Adipocyte (in vitro differentiated cells): ENCODE measurements around the gene FLRT1.

ENCODE experiments used
- DNase-seq: peaks from one replicate; pipeline ENCODE4 v3.0.0-alpha.2; 2015; ENCODE audit warnings: low read depth
- H3K27me3 ChIP-seq: replicated peaks from 2 replicates; pipeline ENCODE4 v1.7.0; 2013; ENCODE audit warnings: mild to moderate bottlenecking, low read length, moderate library complexity; ENCODE audit not compliant: control insufficient read depth, insufficient read depth
- H3K36me3 ChIP-seq: 2 replicates; pipeline ENCODE4 v1.7.0; 2013; ENCODE audit warnings: low read length, mild to moderate bottlenecking, moderate library complexity; ENCODE audit not compliant: control insufficient read depth, insufficient read depth, severe bottlenecking
- H3K4me1 ChIP-seq: 2 replicates; pipeline ENCODE4 v1.7.0; 2013; ENCODE audit warnings: mild to moderate bottlenecking, low read length, moderate library complexity; ENCODE audit not compliant: control insufficient read depth, insufficient read depth
- H3K4me3 ChIP-seq: 2 replicates; pipeline ENCODE4 v1.7.0; 2013; ENCODE audit warnings: mild to moderate bottlenecking, low read length, moderate library complexity
- H3K9ac ChIP-seq: 2 replicates; pipeline ENCODE4 v1.7.0; 2013; ENCODE audit warnings: mild to moderate bottlenecking, low read length, moderate library complexity
- H3K9me3 ChIP-seq: 2 replicates; pipeline ENCODE4 v1.7.0; 2013; ENCODE audit warnings: mild to moderate bottlenecking, low read length, moderate library complexity; ENCODE audit not compliant: control insufficient read depth

FLRT1 gene

DNA sequence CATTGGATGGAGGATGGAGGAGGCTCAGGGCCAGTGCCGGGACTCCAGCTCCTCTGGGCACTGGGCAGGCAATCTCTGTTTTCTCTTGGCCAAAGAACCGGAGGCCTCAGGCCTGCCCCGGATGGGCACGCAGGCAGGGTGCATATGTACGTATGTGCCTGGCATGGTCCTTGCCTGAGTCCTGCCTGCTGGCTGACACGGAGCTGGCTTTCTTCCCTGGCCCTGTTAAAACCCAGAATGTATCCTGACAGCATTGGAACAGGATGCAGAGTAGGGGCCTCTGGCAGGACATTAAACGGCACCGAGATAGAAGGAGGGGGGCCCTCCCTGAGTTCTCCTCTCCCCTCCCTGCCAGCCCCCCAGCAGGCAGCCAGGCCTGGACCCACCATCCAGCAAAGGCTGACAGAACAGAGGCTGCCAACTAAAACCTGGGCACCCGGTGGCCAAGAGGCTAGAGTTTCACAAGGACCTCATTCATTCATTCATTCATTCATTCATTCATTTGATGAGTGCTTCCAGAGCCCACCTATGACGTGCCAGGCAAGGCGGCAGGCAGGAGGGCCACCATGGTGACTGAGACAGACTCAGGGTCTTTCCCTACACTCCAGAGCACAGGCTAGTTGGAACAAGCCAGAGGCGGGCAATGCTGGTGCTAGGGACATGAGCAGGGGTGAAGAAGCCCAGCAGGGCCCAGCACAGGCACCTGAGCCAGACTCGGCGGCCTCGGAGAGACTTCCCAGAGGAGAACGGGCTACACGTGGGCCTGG, 28.8 kb downstream of the FLRT1 start:
- H3K27me3 ChIP-seq, result peaks cover 23% of the 10 kb centered on the region
- H3K4me1 ChIP-seq, result no peaks in the 10 kb centered on the region
- H3K9ac ChIP-seq, result no peak overlapping the region
- DNase-seq, result no peak
- no peaks in the 10 kb centered on the region for H3K36me3 ChIP-seq
- H3K4me3 ChIP-seq, result no peak overlapping the region
- no peaks in the 10 kb centered on the region for H3K9me3 ChIP-seq

- DNase-seq, result no peak
- H3K27me3 ChIP-seq, result peaks cover 23% of the 10 kb centered on the region
- H3K4me3 ChIP-seq, result no peak overlapping the region
- H3K4me1 ChIP-seq, result no peaks in the 10 kb centered on the region
- no peaks in the 10 kb centered on the region for H3K36me3 ChIP-seq
- no peaks in the 10 kb centered on the region for H3K9me3 ChIP-seq
- no peak overlapping the region for H3K9ac ChIP-seq
Measured at GRCh38 chr11:64065141-64065465, 29.4 kb downstream of the FLRT1 start.

GRCh38 chr11:64065712-64066111, 30.0 kb downstream of the FLRT1 start:
- Histone ChIP-seq H3K27me3 (peaks cover 23% of the 10 kb centered on the region), H3K36me3 (no peaks in the 10 kb centered on the region), H3K9ac (no peak overlapping the region), H3K4me1 (no peaks in the 10 kb centered on the region), H3K4me3 (no peak overlapping the region), H3K9me3 (no peaks in the 10 kb centered on the region)
- no peak for DNase-seq

- Histone ChIP-seq H3K36me3 (no peaks in the 10 kb centered on the region), H3K4me1 (no peaks in the 10 kb centered on the region), H3K9ac (no peak overlapping the region), H3K4me3 (no peak overlapping the region), H3K27me3 (peaks cover 23% of the 10 kb centered on the region), H3K9me3 (no peaks in the 10 kb centered on the region)
- no peak for DNase-seq
Measured at GRCh38 chr11:64067230-64067993, 31.7 kb downstream of the FLRT1 start.

GRCh38 chr11:64068705-64069400, 33.1 kb downstream of the FLRT1 start:
- H3K4me3 ChIP-seq, result no peak overlapping the region
- no peak for DNase-seq
- no peak overlapping the region for H3K9ac ChIP-seq
- no peaks in the 10 kb centered on the region for H3K9me3 ChIP-seq
- H3K36me3 ChIP-seq, result no peaks in the 10 kb centered on the region
- H3K27me3 ChIP-seq, result peaks cover 16% of the 10 kb centered on the region
- no peaks in the 10 kb centered on the region for H3K4me1 ChIP-seq

DNA sequence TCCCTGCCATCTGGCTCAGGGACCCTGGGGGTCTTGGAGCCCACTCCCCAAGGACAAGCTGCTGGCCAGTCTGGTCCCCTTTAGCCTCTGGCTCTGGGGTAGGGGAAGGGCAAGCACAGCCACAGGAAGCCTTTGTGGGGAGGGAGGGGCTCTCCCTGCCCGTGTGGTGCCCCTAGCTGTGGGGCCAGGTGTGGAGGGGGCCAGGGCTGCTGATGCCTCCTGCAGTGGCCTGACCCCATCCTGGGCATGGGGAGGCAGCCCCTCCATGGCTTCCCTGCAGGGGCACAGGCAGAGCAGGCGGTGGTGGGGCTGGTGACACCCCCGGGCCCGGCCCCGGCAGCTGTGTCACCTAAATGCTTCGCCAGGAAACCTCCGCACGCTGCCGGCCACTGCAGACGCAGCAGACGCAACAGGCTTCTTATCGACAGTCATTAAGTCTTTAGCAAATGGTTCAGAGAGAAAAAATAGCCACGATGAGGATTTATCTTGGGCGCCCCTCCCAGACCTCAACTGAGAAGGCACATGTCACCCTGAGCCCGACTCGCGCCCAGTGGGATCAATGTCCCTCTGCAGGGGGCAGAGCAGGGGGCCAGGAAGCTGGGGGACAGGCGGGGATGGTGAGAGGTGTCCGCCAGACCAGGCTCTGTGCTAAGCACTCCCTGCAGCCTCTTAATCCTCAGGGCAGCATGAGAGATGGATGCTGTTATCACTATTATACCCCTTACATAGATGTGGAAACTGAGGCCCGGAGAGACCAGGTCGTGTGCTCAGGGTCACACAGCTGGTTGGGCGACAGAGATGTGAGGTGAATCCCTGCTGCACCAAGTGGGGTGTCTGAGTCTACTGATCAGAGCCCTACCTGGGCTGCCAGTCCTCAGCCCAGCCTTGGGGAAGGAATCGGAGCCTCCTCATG, 33.9 kb downstream of the FLRT1 start:
- no peak overlapping the region for H3K9ac ChIP-seq
- H3K36me3 ChIP-seq, result no peaks in the 10 kb centered on the region
- H3K4me1 ChIP-seq, result no peaks in the 10 kb centered on the region
- DNase-seq, result no peak
- peaks cover 11% of the 10 kb centered on the region for H3K27me3 ChIP-seq
- H3K9me3 ChIP-seq, result no peaks in the 10 kb centered on the region
- H3K4me3 ChIP-seq, result no peak overlapping the region

- peaks cover 11% of the 10 kb centered on the region for H3K27me3 ChIP-seq
- H3K4me1 ChIP-seq, result no peaks in the 10 kb centered on the region
- H3K4me3 ChIP-seq, result no peak overlapping the region
- no peak for DNase-seq
- H3K9ac ChIP-seq, result no peak overlapping the region
- H3K9me3 ChIP-seq, result no peaks in the 10 kb centered on the region
- no peaks in the 10 kb centered on the region for H3K36me3 ChIP-seq
Measured at GRCh38 chr11:64070314-64070681, 34.6 kb downstream of the FLRT1 start.

GRCh38 chr11:64071849-64072248, 36.1 kb downstream of the FLRT1 start:
- Histone ChIP-seq H3K4me3 (no peak overlapping the region), H3K4me1 (no peaks in the 10 kb centered on the region), H3K9me3 (no peaks in the 10 kb centered on the region), H3K27me3 (peaks cover 11% of the 10 kb centered on the region), H3K36me3 (no peaks in the 10 kb centered on the region), H3K9ac (no peak overlapping the region)
- DNase-seq, result no peak

DNA sequence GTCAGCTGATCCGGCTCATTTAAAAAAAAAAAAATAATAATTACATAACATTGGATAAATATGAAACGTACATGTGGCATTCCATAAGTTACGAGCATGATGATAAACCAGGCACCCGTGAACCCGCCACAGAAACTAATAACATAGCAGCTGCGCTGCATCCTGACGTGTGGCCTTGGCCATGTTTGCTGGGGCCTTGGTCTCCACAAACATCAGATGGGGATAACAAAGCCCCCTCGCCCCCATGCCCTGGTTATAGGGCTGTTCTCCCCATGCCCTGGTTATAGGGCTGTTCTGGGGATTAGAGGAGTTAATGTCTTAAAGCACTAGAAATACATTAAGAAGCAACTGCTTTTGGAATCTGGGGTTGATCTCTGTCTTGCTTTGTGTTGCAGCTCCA, 36.7 kb downstream of the FLRT1 start:
- Histone ChIP-seq H3K4me1 (no peaks in the 10 kb centered on the region), H3K9me3 (no peaks in the 10 kb centered on the region), H3K4me3 (no peak overlapping the region), H3K27me3 (peaks cover 6% of the 10 kb centered on the region), H3K36me3 (no peaks in the 10 kb centered on the region), H3K9ac (no peak overlapping the region)
- DNase-seq, result no peak

DNA sequence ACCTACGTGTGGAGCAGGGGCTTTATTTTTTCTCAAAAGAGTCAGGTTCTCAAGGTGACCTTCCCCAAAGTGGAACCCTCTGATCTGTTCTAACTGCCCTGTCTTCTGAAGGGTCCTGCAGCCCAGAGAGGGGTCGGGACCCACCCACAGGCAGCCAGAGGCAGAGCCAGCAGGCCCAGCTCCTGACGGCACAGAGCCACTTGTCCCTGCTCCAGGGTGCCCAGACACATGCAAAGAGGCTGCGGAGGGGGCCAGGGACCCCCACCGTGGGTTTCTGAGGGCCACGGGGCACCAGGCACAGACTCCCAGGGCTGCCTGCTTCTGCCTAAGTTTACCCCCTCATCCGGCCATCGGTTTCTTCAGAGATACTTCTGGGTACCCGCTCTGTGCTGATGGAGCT, 37.1 kb downstream of the FLRT1 start:
- no peak overlapping the region for H3K9ac ChIP-seq
- DNase-seq, result no peak
- H3K36me3 ChIP-seq, result no peaks in the 10 kb centered on the region
- no peak overlapping the region for H3K4me3 ChIP-seq
- H3K27me3 ChIP-seq, result peaks cover 7% of the 10 kb centered on the region
- no peaks in the 10 kb centered on the region for H3K4me1 ChIP-seq
- H3K9me3 ChIP-seq, result no peaks in the 10 kb centered on the region

GRCh38 chr11:64073542-64073941, 37.8 kb downstream of the FLRT1 start:
- no peak overlapping the region for H3K4me3 ChIP-seq
- no peak for DNase-seq
- no peaks in the 10 kb centered on the region for H3K4me1 ChIP-seq
- peaks cover 13% of the 10 kb centered on the region for H3K27me3 ChIP-seq
- H3K9me3 ChIP-seq, result no peaks in the 10 kb centered on the region
- H3K9ac ChIP-seq, result no peak overlapping the region
- no peaks in the 10 kb centered on the region for H3K36me3 ChIP-seq
